ENCODE results near the gene RHBDF2. TPM values are rescaled to one million over a fixed set of nuclear protein-coding genes. Genes with fewer than 3 reads are reported as not detected.

Gene RHBDF2
- polyA plus RNA-seq, 1 donor (not counting 4 experiments of a cell fraction or from before 2014, with no cell fraction given), result 14.9 TPM

- Histone ChIP-seq H3K79me2 (ENCODE audit: control insufficient read depth, insufficient read depth, low read length) (no peaks in the 10 kb centered on the region), H3K4me1 (ENCODE audit: control insufficient read depth, extremely low read depth, insufficient read depth, low read length) (peaks cover 12% of the 10 kb centered on the region), H3K27ac (ENCODE audit: control insufficient read depth, insufficient read depth, low read length) (no peak overlapping the region), H2AFZ (ENCODE audit: control insufficient read depth, low read length) (no peak overlapping the region), H3K4me2 (ENCODE audit: control insufficient read depth, extremely low read depth, insufficient read depth, low read depth, low read length) (no peak overlapping the region), H3K36me3 (ENCODE audit: control insufficient read depth in 2 of 2, extremely low read depth in 1 of 2, insufficient read depth in 2 of 2, low read length in 2 of 2) (no peaks in the 10 kb centered on the region), H3K9me3 (ENCODE audit: control insufficient read depth, low read depth, low read length) (no peaks in the 10 kb centered on the region), H3K9me1 (ENCODE audit: control insufficient read depth, extremely low read depth, insufficient read depth, low read length) (no peaks in the 10 kb centered on the region), H4K20me1 (ENCODE audit: control insufficient read depth, extremely low read depth, insufficient read depth, low read length) (no peaks in the 10 kb centered on the region), H3K9ac (ENCODE audit: control insufficient read depth, extremely low read depth, insufficient read depth, low read length) (no peak overlapping the region), H3K4me3 (ENCODE audit: control insufficient read depth in 2 of 3, extremely low read depth in 1 of 3, insufficient read depth in 2 of 3, low read depth in 1 of 3, low read length in 3 of 3) (no peak overlapping the region), H3K27me3 (ENCODE audit: control insufficient read depth, extremely low read depth, insufficient read depth, low read length) (no peaks in the 10 kb centered on the region)
- TF ChIP-seq EZH2 (IDR thresholded peaks at IDR 0.05; ENCODE audit: low read length) (no peak), CTCF (optimal IDR thresholded peaks at IDR 0.05 in 1 of 3, IDR thresholded peaks at IDR 0.05 in 1 of 3, conservative IDR thresholded peaks at IDR 0.05 in 1 of 3; ENCODE audit: extremely low read depth in 1 of 3, insufficient read depth in 2 of 3, low read length in 3 of 3) (no peak)
- no peak for DNase-seq (ENCODE audit: low read depth, low spot score)
- FAIRE-seq, result no peak
- dilution Hi-C loops (cut with MboI; ENCODE audit: extremely low pct_ligation_motif_present, low sequenced_read_pairs), result no loop called here
These were observed 20.0 kb upstream of the RHBDF2 start for GRCh38 chr17:76521262-76521661.

GRCh38 chr17:76519048-76519966 is 18.1 kb upstream of the RHBDF2 start:
- TF ChIP-seq EZH2 (IDR thresholded peaks at IDR 0.05; ENCODE audit: low read length), result no peak
- TF ChIP-seq CTCF (optimal IDR thresholded peaks at IDR 0.05 in 1 of 3, IDR thresholded peaks at IDR 0.05 in 1 of 3, conservative IDR thresholded peaks at IDR 0.05 in 1 of 3; ENCODE audit: extremely low read depth in 1 of 3, insufficient read depth in 2 of 3, low read length in 3 of 3), result no peak
- no peaks in the 10 kb centered on the region for H3K9me1 ChIP-seq (ENCODE audit: control insufficient read depth, extremely low read depth, insufficient read depth, low read length)
- H3K9me3 ChIP-seq (ENCODE audit: control insufficient read depth, low read depth, low read length), result no peaks in the 10 kb centered on the region
- no peak overlapping the region for H2AFZ ChIP-seq (ENCODE audit: control insufficient read depth, low read length)
- dilution Hi-C loops (cut with MboI; ENCODE audit: extremely low pct_ligation_motif_present, low sequenced_read_pairs), result no loop called here
- H3K9ac ChIP-seq (ENCODE audit: control insufficient read depth, extremely low read depth, insufficient read depth, low read length), result no peak overlapping the region
- H3K4me3 ChIP-seq (ENCODE audit: control insufficient read depth in 2 of 3, extremely low read depth in 1 of 3, insufficient read depth in 2 of 3, low read depth in 1 of 3, low read length in 3 of 3), result no peak overlapping the region
- H3K27me3 ChIP-seq (ENCODE audit: control insufficient read depth, extremely low read depth, insufficient read depth, low read length), result no peaks in the 10 kb centered on the region
- no peak for FAIRE-seq
- no peaks in the 10 kb centered on the region for H4K20me1 ChIP-seq (ENCODE audit: control insufficient read depth, extremely low read depth, insufficient read depth, low read length)
- DNase-seq (ENCODE audit: low read depth, low spot score), result no peak
- peaks cover 13% of the 10 kb centered on the region for H3K4me1 ChIP-seq (ENCODE audit: control insufficient read depth, extremely low read depth, insufficient read depth, low read length)
- no peaks in the 10 kb centered on the region for H3K79me2 ChIP-seq (ENCODE audit: control insufficient read depth, insufficient read depth, low read length)
- no peak overlapping the region for H3K4me2 ChIP-seq (ENCODE audit: control insufficient read depth, extremely low read depth, insufficient read depth, low read depth, low read length)
- no peaks in the 10 kb centered on the region for H3K36me3 ChIP-seq (ENCODE audit: control insufficient read depth in 2 of 2, extremely low read depth in 1 of 2, insufficient read depth in 2 of 2, low read length in 2 of 2)
- no peak overlapping the region for H3K27ac ChIP-seq (ENCODE audit: control insufficient read depth, insufficient read depth, low read length)

All from keratinocyte (primary cell).